LNCaP clone FGC (cell line): ENCODE results near the gene PEX14.

Experiments
- DNase-seq: peaks from one replicate; pipeline ENCODE4 v3.0.0-alpha.2; 2011; ENCODE audit warnings: low read depth
- H3K4me3 ChIP-seq: 2 replicates; pipeline ENCODE4 v1.5.1; 2011; ENCODE audit warnings: mild to moderate bottlenecking, low read depth, low read length, control low read depth
- CTCF ChIP-seq: IDR thresholded peaks from 2 replicates; pipeline ENCODE4 v1.5.1; 2012; ENCODE audit warnings: mild to moderate bottlenecking; ENCODE audit not compliant: control insufficient read depth, insufficient read depth; ENCODE audit errors: extremely low read depth

PEX14 gene

GRCh38 chr1:10484521-10484920 is 9.8 kb downstream of the PEX14 start:
- H3K4me3 ChIP-seq = no peak overlapping the region
- TF ChIP-seq CTCF = no peak
- DNase-seq = no peak

- DNase-seq = no peak
- no peak overlapping the region for H3K4me3 ChIP-seq
- no peak for TF ChIP-seq CTCF
Measured at GRCh38 chr1:10489291-10490055, 14.7 kb downstream of the PEX14 start.

GRCh38 chr1:10490286-10490970 is 15.7 kb downstream of the PEX14 start:
- DNase-seq = no peak
- no peak overlapping the region for H3K4me3 ChIP-seq
- no peak for TF ChIP-seq CTCF

DNA sequence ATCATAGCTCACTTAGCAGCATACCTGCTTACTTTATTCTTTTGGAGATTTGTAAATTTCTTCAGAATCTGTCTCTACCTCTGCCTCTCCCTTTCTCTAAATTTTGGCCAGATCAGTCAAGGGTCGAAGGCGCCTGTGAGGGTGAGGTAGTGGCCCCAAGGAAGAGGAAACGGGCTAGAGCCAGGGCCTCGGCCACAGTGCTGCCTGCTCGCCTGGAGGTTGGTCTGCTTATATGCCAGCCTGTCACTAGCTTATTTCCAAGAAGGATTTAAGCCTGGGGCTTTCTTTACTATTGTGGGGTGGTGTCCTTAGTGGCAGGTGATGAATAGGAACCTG is 19.6 kb downstream of the PEX14 start:
- no peak for TF ChIP-seq CTCF
- DNase-seq = no peak
- H3K4me3 ChIP-seq = no peak overlapping the region

GRCh38 chr1:10494754-10495474 is 20.2 kb downstream of the PEX14 start:
- no peak for DNase-seq
- peak overlapping the region; percentile 33 for H3K4me3 ChIP-seq
- peak; percentile 74 for TF ChIP-seq CTCF

- DNase-seq = no peak
- H3K4me3 ChIP-seq = 0 out of 2 replicates have a peak overlapping the region, but pooled peaks have one; percentile 33
- TF ChIP-seq CTCF = no peak
Measured at GRCh38 chr1:10495475-10495817, 20.7 kb downstream of the PEX14 start.

- no peak for DNase-seq
- H3K4me3 ChIP-seq = no peak overlapping the region
- TF ChIP-seq CTCF = no peak
Measured at GRCh38 chr1:10495952-10496351, 21.2 kb downstream of the PEX14 start.
